ENCODE data around the gene CLP1.

Gene CLP1

DNA sequence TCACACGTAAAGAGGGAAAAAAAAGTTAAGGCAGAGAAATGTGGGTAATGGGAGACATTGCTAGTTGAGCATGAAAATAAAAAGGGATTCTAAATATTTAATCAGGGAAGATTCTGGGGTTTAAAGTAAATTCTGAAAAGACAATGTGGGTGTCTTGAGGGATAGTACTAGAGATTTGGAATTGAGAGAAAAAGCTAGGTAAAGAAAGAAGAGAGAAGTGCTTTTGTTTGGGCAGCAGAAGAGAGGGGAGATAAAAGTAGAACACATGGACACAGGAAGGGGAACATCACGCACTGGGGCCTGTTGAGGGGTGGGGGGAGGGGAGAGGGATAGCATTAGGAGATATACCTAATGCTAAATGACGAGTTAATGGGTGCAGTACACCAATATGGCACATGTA, 4.4 kb upstream of the CLP1 start:
- TF ChIP-seq, protein P1, sequence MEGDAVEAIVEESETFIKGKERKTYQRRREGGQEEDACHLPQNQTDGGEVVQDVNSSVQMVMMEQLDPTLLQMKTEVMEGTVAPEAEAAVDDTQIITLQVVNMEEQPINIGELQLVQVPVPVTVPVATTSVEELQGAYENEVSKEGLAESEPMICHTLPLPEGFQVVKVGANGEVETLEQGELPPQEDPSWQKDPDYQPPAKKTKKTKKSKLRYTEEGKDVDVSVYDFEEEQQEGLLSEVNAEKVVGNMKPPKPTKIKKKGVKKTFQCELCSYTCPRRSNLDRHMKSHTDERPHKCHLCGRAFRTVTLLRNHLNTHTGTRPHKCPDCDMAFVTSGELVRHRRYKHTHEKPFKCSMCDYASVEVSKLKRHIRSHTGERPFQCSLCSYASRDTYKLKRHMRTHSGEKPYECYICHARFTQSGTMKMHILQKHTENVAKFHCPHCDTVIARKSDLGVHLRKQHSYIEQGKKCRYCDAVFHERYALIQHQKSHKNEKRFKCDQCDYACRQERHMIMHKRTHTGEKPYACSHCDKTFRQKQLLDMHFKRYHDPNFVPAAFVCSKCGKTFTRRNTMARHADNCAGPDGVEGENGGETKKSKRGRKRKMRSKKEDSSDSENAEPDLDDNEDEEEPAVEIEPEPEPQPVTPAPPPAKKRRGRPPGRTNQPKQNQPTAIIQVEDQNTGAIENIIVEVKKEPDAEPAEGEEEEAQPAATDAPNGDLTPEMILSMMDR (conservative IDR thresholded peaks at IDR 0.05), result no peak
- no peak overlapping the region for H3K27ac ChIP-seq

DNA sequence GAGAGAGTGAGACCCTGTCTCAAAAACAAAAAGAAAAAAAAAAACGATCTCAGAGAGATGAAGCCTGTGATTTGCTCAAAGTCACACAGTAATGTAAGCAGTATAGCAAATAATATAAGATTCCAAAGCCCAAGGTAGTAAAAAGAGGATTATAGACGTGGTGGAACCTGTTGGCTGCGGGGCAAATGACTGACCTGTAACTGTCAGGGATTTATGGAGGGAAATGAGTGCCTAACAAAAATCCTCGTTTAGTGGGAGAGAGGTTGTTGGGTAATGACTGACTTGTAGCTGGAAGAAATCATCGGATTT, 723 bp upstream of the CLP1 start:
- H3K27ac ChIP-seq, result peak overlapping the region; percentile 77
- TF ChIP-seq, protein P1 (conservative IDR thresholded peaks at IDR 0.05), result no peak

DNA sequence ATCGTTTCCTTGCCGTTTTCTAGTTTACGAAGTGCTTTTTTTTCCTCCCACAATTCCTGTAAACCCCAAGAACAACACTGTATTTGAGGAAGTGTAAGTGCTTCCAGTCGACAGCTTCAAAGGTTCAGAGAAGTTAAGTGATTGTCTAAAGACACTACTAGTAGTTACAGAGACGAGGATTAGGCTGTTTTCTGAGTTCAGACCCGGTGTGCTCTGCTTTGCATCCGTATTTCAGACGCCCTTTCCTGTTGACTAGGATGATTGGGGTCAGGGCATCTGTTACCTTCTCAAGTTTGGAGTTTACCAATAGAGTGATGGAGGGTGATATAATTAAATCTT, 430 bp downstream of the CLP1 start:
- peak overlapping the region; percentile 77 for H3K27ac ChIP-seq
- TF ChIP-seq, protein P1 (conservative IDR thresholded peaks at IDR 0.05), result no peak

DNA sequence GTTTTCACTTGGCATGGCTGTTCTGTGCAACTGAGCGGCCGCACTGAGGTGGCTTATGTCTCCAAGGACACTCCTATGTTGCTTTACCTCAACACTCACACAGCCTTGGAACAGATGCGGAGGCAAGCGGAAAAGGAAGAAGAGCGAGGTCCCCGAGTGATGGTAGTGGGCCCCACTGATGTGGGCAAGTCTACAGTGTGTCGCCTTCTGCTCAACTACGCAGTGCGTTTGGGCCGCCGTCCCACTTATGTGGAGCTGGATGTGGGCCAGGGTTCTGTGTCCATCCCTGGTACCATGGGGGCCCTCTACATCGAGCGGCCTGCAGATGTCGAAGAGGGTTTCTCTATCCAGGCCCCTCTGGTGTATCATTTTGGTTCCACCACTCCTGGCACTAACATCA, 2.1 kb downstream of the CLP1 start:
- TF ChIP-seq, protein P1 (conservative IDR thresholded peaks at IDR 0.05), result no peak
- H3K27ac ChIP-seq, result no peak overlapping the region

DNA sequence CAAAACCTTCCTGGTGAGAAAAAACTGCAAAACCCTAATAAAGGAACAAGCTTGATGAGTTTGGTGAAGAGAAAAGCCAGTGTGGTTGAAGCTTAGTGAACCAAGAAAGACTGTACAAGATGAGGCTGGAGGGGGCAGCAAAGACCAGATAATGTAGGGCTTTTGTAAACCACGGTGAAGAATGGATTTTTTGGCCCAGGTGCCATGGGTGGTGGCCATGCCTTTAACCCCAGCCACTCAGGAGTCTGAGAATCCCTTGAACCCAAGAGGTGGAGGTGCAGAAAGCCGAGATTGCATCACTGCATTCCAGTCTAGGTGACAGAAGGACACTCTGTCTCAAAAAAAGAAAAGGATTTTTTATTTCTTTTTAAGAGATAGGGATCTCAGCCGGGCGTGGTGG, 5.3 kb downstream of the CLP1 start:
- TF ChIP-seq, protein P1 (conservative IDR thresholded peaks at IDR 0.05), result no peak
- no peak overlapping the region for H3K27ac ChIP-seq

DNA sequence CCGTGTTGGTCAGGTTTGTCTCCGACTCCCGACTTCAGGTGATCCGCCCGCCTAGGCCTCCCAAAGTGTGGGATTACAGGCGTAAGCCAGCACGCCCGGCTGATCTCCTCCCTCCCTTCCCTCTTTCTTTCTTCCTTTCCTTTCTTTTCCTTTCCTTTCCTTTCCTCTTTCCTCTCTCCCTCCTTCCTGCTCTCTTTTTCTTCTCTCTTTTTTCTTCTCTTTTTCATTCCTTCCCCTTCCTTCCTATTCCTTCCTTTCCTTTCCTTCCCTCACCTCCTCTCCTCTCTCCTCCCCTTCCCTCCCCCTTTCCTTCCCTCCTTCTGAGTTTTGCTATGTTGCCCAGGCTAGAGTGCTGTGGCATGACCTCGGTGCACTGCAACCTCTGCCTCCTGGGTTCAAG, 6.4 kb downstream of the CLP1 start:
- TF ChIP-seq, protein P1 (conservative IDR thresholded peaks at IDR 0.05), result no peak
- no peak overlapping the region for H3K27ac ChIP-seq

DNA sequence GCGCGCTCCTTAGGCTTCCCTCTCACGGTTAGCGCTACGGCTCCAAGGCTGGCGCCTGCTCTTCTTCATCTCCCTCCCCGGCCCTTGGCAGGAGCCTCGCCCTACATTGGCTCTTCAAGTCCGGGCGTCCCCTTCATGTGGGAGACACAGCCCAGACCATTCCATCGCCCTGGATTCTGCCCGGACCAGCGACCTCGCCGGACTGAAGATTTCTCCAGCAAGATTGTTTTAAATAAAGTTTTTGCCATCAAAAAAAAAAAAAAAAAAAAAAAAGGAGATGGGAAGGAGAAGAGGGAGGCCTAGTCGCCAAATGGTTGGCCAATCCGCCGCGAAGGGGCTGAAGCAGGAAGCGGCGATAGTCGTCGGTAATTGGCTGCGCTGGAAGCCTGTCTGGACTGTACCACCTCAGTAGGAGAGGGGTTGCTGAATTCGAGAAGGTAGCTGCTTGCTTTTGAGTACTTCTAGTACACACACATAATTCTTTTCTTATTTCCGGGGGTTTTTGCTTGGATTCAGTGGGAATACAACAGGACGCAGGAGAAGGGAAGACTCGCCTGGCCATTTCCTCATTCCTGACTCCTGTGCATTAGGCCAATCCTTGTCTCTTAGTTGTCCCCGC, 9.7 kb downstream of the CLP1 start:
- peak overlapping the region; percentile 98 for H3K27ac ChIP-seq
- TF ChIP-seq, protein P1 (conservative IDR thresholded peaks at IDR 0.05), result no peak
